H1 (cell line): ENCODE results near the gene SLC43A3. TPM values are rescaled to one million over a fixed set of nuclear protein-coding genes. Genes with fewer than 3 reads are reported as not detected.

Experiments
- CTCF ChIA-PET: fragments of 300-600 bp; sonication (Branson Sonifier 250); formaldehyde crosslinking; loops from one replicate; lab custom pipeline; 2021; ENCODE audit not compliant: partially characterized antibody; lab: Charles Lee
- POLR2A ChIA-PET: fragments of 300-600 bp; sonication (Branson Sonifier 250); formaldehyde crosslinking; loops from one replicate; lab custom pipeline; 2021; ENCODE audit warnings: inconsistent platforms; ENCODE audit not compliant: partially characterized antibody; lab: Charles Lee
- DNase-seq, 2 experiments: peaks; one replicate each; pipeline versions ENCODE4 v3.0.0 to v3.0.0-alpha.2; 2010 to 2022; ENCODE audit warnings: low spot score in 2 of 2, low read depth in 1 of 2, mixed read lengths in 1 of 2
- FAIRE-seq: peaks from 2 replicates; lab custom pipeline; 2011; peaks lifted over from hg19 to GRCh38; lab: Jason Lieb, UNC
- H2AFZ ChIP-seq: 2 replicates; pipeline ENCODE4 v1.8.1; 2012; ENCODE audit warnings: low read length, inconsistent platforms
- H2AK5ac ChIP-seq: 2 replicates; pipeline ENCODE4 v1.6.1; 2013; ENCODE audit warnings: low read depth, low read length
- H2BK120ac ChIP-seq: replicated peaks from 2 replicates; pipeline ENCODE3; 2013; ENCODE audit warnings: low read depth, low read length, inconsistent platforms
- H2BK12ac ChIP-seq: 2 replicates; pipeline ENCODE4 v1.6.1; 2013; ENCODE audit warnings: low read depth, low read length
- H2BK15ac ChIP-seq: 2 replicates; pipeline ENCODE4 v1.6.1; 2013; ENCODE audit warnings: low read length
- H2BK20ac ChIP-seq: 2 replicates; pipeline ENCODE4 v1.6.1; 2013; ENCODE audit warnings: low read length
- H2BK5ac ChIP-seq: 2 replicates; pipeline ENCODE4 v1.6.1; 2013; ENCODE audit warnings: low read depth, low read length
- H3K14ac ChIP-seq: 2 replicates; pipeline ENCODE4 v1.6.1; 2013; ENCODE audit warnings: inconsistent platforms; ENCODE audit not compliant: insufficient read length
- H3K18ac ChIP-seq: 2 replicates; pipeline ENCODE4 v1.6.1; 2013; ENCODE audit warnings: low read length; ENCODE audit errors: extremely low read depth
- H3K23ac ChIP-seq: 2 replicates; pipeline ENCODE4 v1.6.1; 2013; ENCODE audit warnings: inconsistent platforms; ENCODE audit not compliant: insufficient read length
- H3K23me2 ChIP-seq: 2 replicates; pipeline ENCODE4 v1.6.1; 2013; ENCODE audit warnings: low read depth, low read length
- H3K27ac ChIP-seq: 2 replicates; pipeline ENCODE4 v1.6.1; 2011; ENCODE audit warnings: low read depth, low read length, inconsistent platforms
- H3K27me3 ChIP-seq, 4 experiments: replicated peaks in 1 of 4; 1 replicate in 1 of 4; 2 replicates in 3 of 4; pipeline versions ENCODE4 v1.6.1 to v1.8.1; 2011 to 2013; ENCODE audit warnings: low read length in 3 of 4, mild to moderate bottlenecking in 3 of 4, inconsistent platforms in 2 of 4, mixed read lengths in 2 of 4, moderate library complexity in 1 of 4; ENCODE audit not compliant: control insufficient read depth in 3 of 4, insufficient read depth in 3 of 4; ENCODE audit errors: extremely low read depth in 1 of 4
- H3K36me3 ChIP-seq, 4 experiments: 2 replicates each; pipeline versions ENCODE4 v1.6.1 to v1.8.1; 2011 to 2013; ENCODE audit warnings: mild to moderate bottlenecking in 4 of 4, low read length in 3 of 4, moderate library complexity in 2 of 4, control low read depth in 1 of 4, inconsistent platforms in 1 of 4; ENCODE audit not compliant: insufficient read depth in 4 of 4, control insufficient read depth in 2 of 4
- H3K4ac ChIP-seq: replicated peaks from 2 replicates; pipeline ENCODE3; 2013; ENCODE audit warnings: low read length, low read depth, mixed read lengths, inconsistent platforms; ENCODE audit not compliant: insufficient read length
- H3K4me1 ChIP-seq, 4 experiments: replicated peaks in 1 of 4; 1 replicate in 1 of 4; 2 replicates in 3 of 4; pipeline versions ENCODE4 v1.6.1 to v1.8.1; 2011 to 2013; ENCODE audit warnings: low read length in 3 of 4, inconsistent platforms in 2 of 4, mixed read lengths in 1 of 4; ENCODE audit not compliant: insufficient read depth in 4 of 4, control insufficient read depth in 3 of 4
- H3K4me2 ChIP-seq, 2 experiments: 2 replicates each; pipeline versions ENCODE4 v1.6.1 to v1.8.1; 2011 to 2013; ENCODE audit warnings: low read depth in 2 of 2, low read length in 2 of 2, control low read depth in 1 of 2, inconsistent platforms in 1 of 2, mild to moderate bottlenecking in 1 of 2; ENCODE audit not compliant: insufficient read depth in 1 of 2
- H3K4me3 ChIP-seq, 4 experiments: fragments of 200-600, 300-600 bp in 1 of 4; sonication (generic), shearing (Covaris generic), sonication (Bioruptor Twin) in 1 of 4; 2 replicates each; pipeline versions ENCODE4 v1.5.1 to v1.8.1; 2011 to 2016; ENCODE audit warnings: low read length in 4 of 4, low read depth in 3 of 4, control low read depth in 2 of 4, inconsistent platforms in 2 of 4, mild to moderate bottlenecking in 2 of 4, mixed read lengths in 1 of 4, moderate library complexity in 1 of 4; ENCODE audit not compliant: insufficient read depth in 2 of 4; ENCODE audit errors: extremely low read depth in 1 of 4
- H3K56ac ChIP-seq: replicated peaks from 2 replicates; pipeline ENCODE3; 2013; ENCODE audit warnings: low read depth, mild to moderate bottlenecking, mixed read lengths, low read length, inconsistent platforms; ENCODE audit not compliant: insufficient read length
- H3K79me1 ChIP-seq: 2 replicates; pipeline ENCODE4 v1.6.1; 2013; ENCODE audit warnings: low read depth, low read length, control low read depth
- H3K79me2 ChIP-seq, 2 experiments: 2 replicates each; pipeline versions ENCODE4 v1.6.1 to v1.8.1; 2012 to 2013; ENCODE audit warnings: low read length in 2 of 2, mild to moderate bottlenecking in 2 of 2, inconsistent platforms in 1 of 2; ENCODE audit not compliant: insufficient read depth in 2 of 2, control insufficient read depth in 1 of 2
- H3K9ac ChIP-seq, 4 experiments: replicated peaks in 1 of 4; 1 replicate in 1 of 4; 2 replicates in 3 of 4; pipeline versions ENCODE4 v1.6.1 to v1.8.1; 2011 to 2013; ENCODE audit warnings: low read depth in 3 of 4, low read length in 3 of 4, control low read depth in 2 of 4, mild to moderate bottlenecking in 2 of 4, moderate library complexity in 2 of 4, inconsistent platforms in 1 of 4; ENCODE audit errors: extremely low read depth in 1 of 4
- H3K9me3 ChIP-seq, 2 experiments: 2 replicates each; pipeline versions ENCODE4 v1.6.1 to v1.8.1; 2012 to 2013; ENCODE audit warnings: mild to moderate bottlenecking in 2 of 2, moderate library complexity in 2 of 2, control low read depth in 1 of 2, inconsistent platforms in 1 of 2, low read depth in 1 of 2, low read length in 1 of 2, mixed read lengths in 1 of 2; ENCODE audit not compliant: insufficient read depth in 2 of 2
- H4K20me1 ChIP-seq, 2 experiments: replicated peaks in 1 of 2; 2 replicates each; pipeline versions ENCODE3 to v1.8.1; 2011 to 2013; ENCODE audit warnings: inconsistent platforms in 2 of 2, low read length in 2 of 2, mild to moderate bottlenecking in 1 of 2; ENCODE audit not compliant: insufficient read depth in 2 of 2, control insufficient read depth in 1 of 2
- H4K5ac ChIP-seq: 2 replicates; pipeline ENCODE4 v1.6.1; 2013; ENCODE audit warnings: low read length, low read depth, mixed read lengths, inconsistent platforms; ENCODE audit not compliant: insufficient read length
- H4K8ac ChIP-seq: 2 replicates; pipeline ENCODE4 v1.8.0; 2013; ENCODE audit warnings: mild to moderate bottlenecking, moderate library complexity, low read length, inconsistent platforms; ENCODE audit not compliant: insufficient read depth; ENCODE audit errors: extremely low read depth
- H4K91ac ChIP-seq: replicated peaks from 2 replicates; pipeline ENCODE3; 2013; ENCODE audit warnings: low read length, mixed read lengths, inconsistent platforms; ENCODE audit not compliant: insufficient read length
- ASH2L ChIP-seq: fragments of 200-600, 300-600 bp; sonication (generic); IDR thresholded peaks from one replicate; pipeline ENCODE4 v1.7.1; 2017; ENCODE audit warnings: low read length
- CHD2 ChIP-seq: IDR thresholded peaks from 2 replicates; pipeline ENCODE4 v1.6.1; 2012; ENCODE audit warnings: low read length, improper control_type of control experiment
- GABPA ChIP-seq: IDR thresholded peaks from 2 replicates; pipeline ENCODE4 v1.6.1; 2011; ENCODE audit warnings: mild to moderate bottlenecking, low read length, moderate library complexity, borderline replicate concordance; ENCODE audit not compliant: insufficient read depth
- HDAC2 ChIP-seq, 2 experiments: fragments of 300-600 bp in 1 of 2; sonication (generic) in 1 of 2; IDR thresholded peaks; 2 replicates each; pipeline ENCODE4 v1.6.1; 2011 to 2012; ENCODE audit warnings: low read depth in 2 of 2, low read length in 2 of 2, mild to moderate bottlenecking in 2 of 2, moderate library complexity in 2 of 2, borderline replicate concordance in 1 of 2, inconsistent platforms in 1 of 2
- RBBP5 ChIP-seq: IDR thresholded peaks from 2 replicates; pipeline ENCODE4 v1.7.1; 2012; ENCODE audit warnings: low read depth, mild to moderate bottlenecking, inconsistent platforms, low read length, moderate library complexity, borderline replicate concordance
- SIN3A ChIP-seq, 2 experiments: IDR thresholded peaks in 1 of 2; conservative IDR thresholded peaks in 1 of 2; 2 replicates each; pipeline ENCODE4 v1.6.1; 2011 to 2012; ENCODE audit warnings: low read length in 2 of 2, improper control_type of control experiment in 1 of 2, low read depth in 1 of 2, mild to moderate bottlenecking in 1 of 2
- SIRT6 ChIP-seq: IDR thresholded peaks from one replicate; pipeline ENCODE4 v1.7.1; 2012; ENCODE audit warnings: low read length, inconsistent platforms
- TBP ChIP-seq: IDR thresholded peaks from 2 replicates; pipeline ENCODE4 v1.6.1; 2011; ENCODE audit warnings: low read depth, low read length, improper control_type of control experiment
- TEAD4 ChIP-seq: IDR thresholded peaks from 2 replicates; pipeline ENCODE4 v1.6.1; 2012; ENCODE audit warnings: low read depth, low read length, inconsistent platforms, mixed read lengths
- ZNF274 ChIP-seq: IDR thresholded peaks from 2 replicates; pipeline ENCODE4 v1.7.0; 2012; ENCODE audit warnings: low read length, borderline replicate concordance; ENCODE audit errors: extremely low read depth
- WGBS, 2 experiments: shearing (Covaris generic) in 1 of 2; methylation state at CpG; one replicate each; pipeline versions ENCODE4 v1.1.6 to v1.1.7; 2013 to 2015; ENCODE audit warnings: low lambda C conversion rate in 2 of 2, mixed read lengths in 2 of 2, inconsistent platforms in 1 of 2, low coverage in 1 of 2, missing lambda C conversion rate in 1 of 2; ENCODE audit not compliant: insufficient replicate concordance in 2 of 2, insufficient coverage in 1 of 2, insufficient read length in 1 of 2; ENCODE audit errors: extremely low coverage in 1 of 2, missing lambda C conversion rate in 1 of 2; 5-methylcytosine and 5-hydroxymethylcytosine counted together
- polyA plus RNA-seq, 7 experiments: library from polyadenylated mRNA; depleted of rRNA in 3 of 7; stranded (reverse) in 5 of 7; unstranded in 2 of 7; fragments of >200 nt in 5 of 7; fragments of 200-250 nt in 2 of 7; gene quantifications; 1 replicate in 5 of 7; 2 replicates in 1 of 7; 4 replicates in 1 of 7; pipeline versions ENCODE4 v1.2.1 to v1.2.3, GENCODE V29; 2011 to 2013; ENCODE audit warnings: missing spikeins in 2 of 7, mixed read lengths in 2 of 7
- total RNA-seq: library from RNA; stranded (reverse); fragmentation: NEBNext Ultra II Directional; extraction: Animal tissue kit (Norgen Biotek cat#: 25700); gene quantifications from 2 replicates; pipeline ENCODE4 v1.2.1, GENCODE V29; 2021
- TF ChIP-seq, protein P1 (sequence below): IDR thresholded peaks from 2 replicates; pipeline ENCODE4 v1.6.1; 2011; ENCODE audit warnings: low read depth, mild to moderate bottlenecking, low read length; ENCODE audit not compliant: insufficient read depth
- TF ChIP-seq, protein P2 (sequence below): IDR thresholded peaks from 2 replicates; pipeline ENCODE4 v1.6.1; 2011; ENCODE audit warnings: low read length, improper control_type of control experiment

The SLC43A3 gene
- total and polyA plus RNA-seq, 2 of the 8 experiments (the other 6 are each of a cell fraction or from before 2014, with no cell fraction given), result 31.8 to 67.8 TPM

DNA sequence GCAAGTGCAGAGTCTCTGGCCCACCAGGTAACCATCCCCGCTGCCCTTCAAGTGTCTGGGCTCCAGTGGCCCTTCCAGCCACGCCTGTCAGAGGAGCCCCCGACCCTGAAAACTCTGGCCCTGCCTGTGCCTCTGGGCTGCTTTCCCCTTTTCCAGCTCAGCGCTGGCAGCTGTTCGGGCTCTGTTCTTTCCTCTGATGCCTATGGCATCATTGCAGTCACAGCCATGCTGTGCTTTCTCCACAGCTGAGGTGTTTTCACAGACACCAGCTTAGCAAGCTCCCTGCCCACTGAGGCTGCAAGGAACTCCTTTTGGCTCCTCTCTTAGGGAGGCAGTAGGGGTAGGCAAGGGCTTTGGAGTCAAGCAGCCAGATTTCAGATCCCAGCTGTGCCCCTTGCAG is 67.5 kb downstream of the SLC43A3 start:
- no peak overlapping the region for H3K14ac ChIP-seq
- 83% methylated on average over 5 of the region's 5 CpGs; no CpG with 5 or more reads in 1 of the 2 experiments for WGBS, 2 experiments
- no peaks in the 10 kb centered on the region; a peak in 1 of 7 replicates for H3K27me3 ChIP-seq
- no peak overlapping the region for H4K8ac ChIP-seq
- no peak overlapping the region for H3K4me3 ChIP-seq
- H3K79me1 ChIP-seq, result no peaks in the 10 kb centered on the region
- no peaks in the 10 kb centered on the region for H3K36me3 ChIP-seq
- H3K4me2 ChIP-seq, result no peak overlapping the region
- H3K23ac ChIP-seq, result no peak overlapping the region
- no peak overlapping the region for H3K27ac ChIP-seq
- H3K4ac ChIP-seq, result no peak overlapping the region
- H3K9ac ChIP-seq, result no peak overlapping the region; a peak in 1 of 7 replicates
- DNase-seq (no peak), FAIRE-seq (no peak)
- H3K18ac ChIP-seq, result no peak overlapping the region
- no peak overlapping the region for H2AFZ ChIP-seq
- no peak overlapping the region for H2BK12ac ChIP-seq
- no peak overlapping the region for H2AK5ac ChIP-seq
- H3K56ac ChIP-seq, result no peak overlapping the region
- no peak overlapping the region for H2BK120ac ChIP-seq
- H3K9me3 ChIP-seq, result no peaks in the 10 kb centered on the region
- H2BK5ac ChIP-seq, result 0 out of 2 replicates have a peak overlapping the region, but pooled peaks have one; percentile 24
- peaks cover 0 to 6% (median 1%) of the 10 kb centered on the region in 4 experiments; a peak in 3 of 7 replicates for H3K4me1 ChIP-seq
- no peaks in the 10 kb centered on the region for H3K79me2 ChIP-seq
- H4K5ac ChIP-seq, result no peak overlapping the region
- no peak overlapping the region for H2BK20ac ChIP-seq
- H3K23me2 ChIP-seq, result no peaks in the 10 kb centered on the region; the same call in 1 of the 2 replicates
- CTCF ChIA-PET, result interaction anchor here (0.5 to 4.9 kb wide), 9 partner anchors 8 to 1544 kb away, joined by 3 to 24 read pairs (median 5); no protein-coding TSS in a partner anchor
- no peaks in the 10 kb centered on the region for H4K20me1 ChIP-seq
- POLR2A ChIA-PET, result interaction anchor here (1.6 kb wide), 1 partner anchor 47 kb away, joined by 5 read pairs; no protein-coding TSS in a partner anchor
- no peak overlapping the region for H2BK15ac ChIP-seq
- H4K91ac ChIP-seq, result no peak overlapping the region
- no peak for TF ChIP-seq RBBP5
- TF ChIP-seq HDAC2 (IDR thresholded peaks at IDR 0.05; ENCODE audit: borderline replicate concordance in 1 of 2, low read depth in 2 of 2, low read length in 2 of 2), result no peak
- no peak for TF ChIP-seq GABPA
- no peak for TF ChIP-seq TBP
- no peak for TF ChIP-seq SIRT6
- TF ChIP-seq, protein P1, sequence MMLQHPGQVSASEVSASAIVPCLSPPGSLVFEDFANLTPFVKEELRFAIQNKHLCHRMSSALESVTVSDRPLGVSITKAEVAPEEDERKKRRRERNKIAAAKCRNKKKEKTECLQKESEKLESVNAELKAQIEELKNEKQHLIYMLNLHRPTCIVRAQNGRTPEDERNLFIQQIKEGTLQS, result no peak
- TF ChIP-seq ASH2L, result no peak
- TF ChIP-seq, protein P2, sequence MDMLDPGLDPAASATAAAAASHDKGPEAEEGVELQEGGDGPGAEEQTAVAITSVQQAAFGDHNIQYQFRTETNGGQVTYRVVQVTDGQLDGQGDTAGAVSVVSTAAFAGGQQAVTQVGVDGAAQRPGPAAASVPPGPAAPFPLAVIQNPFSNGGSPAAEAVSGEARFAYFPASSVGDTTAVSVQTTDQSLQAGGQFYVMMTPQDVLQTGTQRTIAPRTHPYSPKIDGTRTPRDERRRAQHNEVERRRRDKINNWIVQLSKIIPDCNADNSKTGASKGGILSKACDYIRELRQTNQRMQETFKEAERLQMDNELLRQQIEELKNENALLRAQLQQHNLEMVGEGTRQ, result no peak
- TF ChIP-seq SIN3A (conservative IDR thresholded peaks at IDR 0.05 in 1 of 2, IDR thresholded peaks at IDR 0.05 in 1 of 2; ENCODE audit: low read depth in 1 of 2, low read length in 2 of 2), result no peak
- no peak for TF ChIP-seq CHD2
- TF ChIP-seq ZNF274, result no peak
- TF ChIP-seq TEAD4, result no peak
